Suprapubic skin (tissue), 4 donors: ENCODE measurements around the gene CACNA2D2. TPM values are rescaled to one million over a fixed set of nuclear protein-coding genes. Genes with fewer than 3 reads are reported as not detected.

Experiments used
- DNase-seq, 2 donors: peaks; one replicate each; pipeline ENCODE4 v3.0.0-alpha.2; 2019; ENCODE audit warnings: low spot score in 2 of 2
- H3K27ac ChIP-seq: fragments of 200-600 bp; sonication (generic); one replicate; pipeline ENCODE4 v1.5.1; 2019
- H3K27me3 ChIP-seq: fragments of 200-600 bp; sonication (generic); one replicate; pipeline ENCODE4 v1.5.1; 2019
- H3K36me3 ChIP-seq: fragments of 200-600 bp; sonication (generic); one replicate; pipeline ENCODE4 v1.5.1; 2019
- H3K4me1 ChIP-seq: fragments of 200-600 bp; sonication (generic); one replicate; pipeline ENCODE4 v1.5.1; 2019
- H3K4me3 ChIP-seq: fragments of 200-600 bp; sonication (generic); one replicate; pipeline ENCODE4 v1.5.1; 2019; ENCODE audit warnings: mild to moderate bottlenecking
- H3K9me3 ChIP-seq: fragments of 200-600 bp; sonication (generic); one replicate; pipeline ENCODE4 v1.5.1; 2019
- EP300 ChIP-seq: sonication (generic); formaldehyde crosslinking; IDR thresholded peaks from one replicate; pipeline ENCODE4 v1.6.1; 2017; ENCODE audit warnings: antibody characterized with exemption
- POLR2A ChIP-seq, 2 donors: fragments of 450-650 bp; IDR thresholded peaks; one replicate each; pipeline ENCODE4 v1.6.1; 2017; ENCODE audit warnings: antibody characterized with exemption in 2 of 2, mild to moderate bottlenecking in 2 of 2, moderate library complexity in 2 of 2
- POLR2AphosphoS5 ChIP-seq, 3 donors: sonication (generic); formaldehyde crosslinking; IDR thresholded peaks; one replicate each; pipeline ENCODE4 v1.6.1; 2017; ENCODE audit warnings: antibody characterized with exemption in 3 of 3
- WGBS: methylation state at CpG from one replicate; pipeline ENCODE4 v1.1.5; 2018; 5-methylcytosine and 5-hydroxymethylcytosine counted together
- total RNA-seq, 4 donors: library from RNA; depleted of rRNA; stranded (reverse); fragments of >200 nt; gene quantifications; one replicate each; pipeline ENCODE4 v1.1.0, GENCODE V29; 2016
- TF ChIP-seq, protein P1 (sequence below), 2 donors: fragments of 200-600 bp in 1 of 2; fragments of 450-650 bp in 1 of 2; sonication (generic) in 1 of 2; IDR thresholded peaks; one replicate each; pipeline ENCODE4 v1.5.1; 2016 to 2019; ENCODE audit warnings: antibody characterized with exemption in 2 of 2, mild to moderate bottlenecking in 1 of 2, moderate library complexity in 1 of 2

CACNA2D2 gene
- total RNA-seq, 4 donors from 2014 or later: 1.4 to 5.6 (median 1.7) TPM

DNA sequence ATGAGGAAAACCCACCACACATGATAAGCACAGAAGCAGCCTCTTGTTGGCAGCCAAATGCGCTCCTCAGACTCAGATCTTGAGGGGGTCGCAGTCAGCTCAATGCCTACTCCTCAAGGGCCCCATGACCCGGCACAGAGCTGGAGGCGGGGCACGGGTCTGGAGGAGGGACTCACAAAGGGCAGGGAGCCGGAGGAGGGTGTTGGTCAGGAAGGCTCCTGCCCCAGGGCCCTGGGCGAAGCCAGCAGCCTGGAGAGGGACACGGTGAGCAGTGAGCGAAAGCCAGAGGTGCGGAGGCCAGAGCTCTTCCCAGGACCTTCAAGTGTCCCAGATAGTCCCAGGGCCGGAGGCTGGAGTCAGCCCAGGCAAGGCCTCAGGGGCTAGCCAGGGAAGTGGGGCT is 9.8 kb downstream of the CACNA2D2 start:
- H3K27me3 ChIP-seq: no peaks in the 10 kb centered on the region
- no peak for DNase-seq
- H3K4me3 ChIP-seq: no peak overlapping the region
- 93% methylated on average over 10 of the region's 11 CpGs for WGBS
- H3K9me3 ChIP-seq: no peaks in the 10 kb centered on the region
- no peak for TF ChIP-seq POLR2A (IDR thresholded peaks at IDR 0.05)
- no peak for TF ChIP-seq POLR2AphosphoS5 (IDR thresholded peaks at IDR 0.05)
- no peak for TF ChIP-seq EP300
- TF ChIP-seq, protein P1, sequence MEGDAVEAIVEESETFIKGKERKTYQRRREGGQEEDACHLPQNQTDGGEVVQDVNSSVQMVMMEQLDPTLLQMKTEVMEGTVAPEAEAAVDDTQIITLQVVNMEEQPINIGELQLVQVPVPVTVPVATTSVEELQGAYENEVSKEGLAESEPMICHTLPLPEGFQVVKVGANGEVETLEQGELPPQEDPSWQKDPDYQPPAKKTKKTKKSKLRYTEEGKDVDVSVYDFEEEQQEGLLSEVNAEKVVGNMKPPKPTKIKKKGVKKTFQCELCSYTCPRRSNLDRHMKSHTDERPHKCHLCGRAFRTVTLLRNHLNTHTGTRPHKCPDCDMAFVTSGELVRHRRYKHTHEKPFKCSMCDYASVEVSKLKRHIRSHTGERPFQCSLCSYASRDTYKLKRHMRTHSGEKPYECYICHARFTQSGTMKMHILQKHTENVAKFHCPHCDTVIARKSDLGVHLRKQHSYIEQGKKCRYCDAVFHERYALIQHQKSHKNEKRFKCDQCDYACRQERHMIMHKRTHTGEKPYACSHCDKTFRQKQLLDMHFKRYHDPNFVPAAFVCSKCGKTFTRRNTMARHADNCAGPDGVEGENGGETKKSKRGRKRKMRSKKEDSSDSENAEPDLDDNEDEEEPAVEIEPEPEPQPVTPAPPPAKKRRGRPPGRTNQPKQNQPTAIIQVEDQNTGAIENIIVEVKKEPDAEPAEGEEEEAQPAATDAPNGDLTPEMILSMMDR (IDR thresholded peaks at IDR 0.05): no peak
- H3K36me3 ChIP-seq: no peaks in the 10 kb centered on the region
- no peaks in the 10 kb centered on the region for H3K4me1 ChIP-seq
- no peak overlapping the region for H3K27ac ChIP-seq

DNA sequence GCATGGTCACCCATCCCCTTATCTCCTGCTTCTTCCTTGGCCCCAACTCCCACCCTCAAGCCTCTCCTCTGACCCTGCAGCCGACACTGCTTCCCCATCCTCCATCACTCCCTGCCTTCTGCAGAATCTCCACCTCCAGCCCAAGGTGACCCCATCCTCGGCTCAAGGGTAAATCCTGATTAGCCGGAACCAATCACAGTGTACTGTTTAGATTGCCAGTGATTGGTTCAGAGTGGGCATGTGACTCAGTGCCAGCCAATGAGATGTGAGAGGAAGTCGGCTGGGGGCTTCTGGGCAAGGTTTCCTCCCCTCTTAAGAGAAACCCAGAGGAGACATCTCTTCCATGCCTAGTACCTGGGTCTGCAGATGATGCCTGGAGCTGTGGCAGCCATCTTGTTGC is 10.3 kb downstream of the CACNA2D2 start:
- no peaks in the 10 kb centered on the region for H3K9me3 ChIP-seq
- TF ChIP-seq POLR2A (IDR thresholded peaks at IDR 0.05) (no peak), POLR2AphosphoS5 (IDR thresholded peaks at IDR 0.05) (no peak), EP300 (no peak)
- TF ChIP-seq, protein P1 (IDR thresholded peaks at IDR 0.05): no peak
- 87% methylated on average over 4 of the region's 4 CpGs for WGBS
- H3K4me3 ChIP-seq: no peak overlapping the region
- no peak for DNase-seq
- no peak overlapping the region for H3K27ac ChIP-seq
- no peaks in the 10 kb centered on the region for H3K27me3 ChIP-seq
- H3K4me1 ChIP-seq: no peaks in the 10 kb centered on the region
- H3K36me3 ChIP-seq: no peaks in the 10 kb centered on the region

DNA sequence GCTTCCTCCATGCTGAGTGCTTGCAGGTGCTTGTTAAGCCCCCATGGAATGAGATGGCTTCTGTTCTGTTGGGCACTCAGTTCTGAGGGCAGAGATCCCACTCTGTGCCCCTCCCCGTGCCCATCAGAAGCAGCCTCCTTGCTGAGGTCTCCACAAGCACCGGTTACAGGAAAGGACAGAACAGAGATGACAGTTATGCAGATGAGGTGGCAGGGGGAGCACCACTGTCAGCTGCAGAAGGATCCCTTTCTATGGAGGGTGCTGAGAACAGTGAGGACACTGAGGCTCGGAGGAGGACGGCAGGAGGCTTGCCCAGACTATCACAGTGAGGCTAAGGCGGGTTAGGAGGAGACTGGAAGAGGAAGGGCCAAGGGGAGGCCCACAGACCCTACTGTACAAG is 12.4 kb downstream of the CACNA2D2 start:
- no peaks in the 10 kb centered on the region for H3K36me3 ChIP-seq
- peaks cover 4% of the 10 kb centered on the region for H3K4me1 ChIP-seq
- H3K4me3 ChIP-seq: no peak overlapping the region
- no peak for DNase-seq
- H3K27ac ChIP-seq: no peak overlapping the region
- WGBS: 85% methylated on average over 5 of the region's 5 CpGs
- no peaks in the 10 kb centered on the region for H3K27me3 ChIP-seq
- no peaks in the 10 kb centered on the region for H3K9me3 ChIP-seq
- TF ChIP-seq EP300 (no peak), POLR2A (IDR thresholded peaks at IDR 0.05) (no peak), POLR2AphosphoS5 (IDR thresholded peaks at IDR 0.05) (no peak)
- TF ChIP-seq, protein P1 (IDR thresholded peaks at IDR 0.05): no peak

DNA sequence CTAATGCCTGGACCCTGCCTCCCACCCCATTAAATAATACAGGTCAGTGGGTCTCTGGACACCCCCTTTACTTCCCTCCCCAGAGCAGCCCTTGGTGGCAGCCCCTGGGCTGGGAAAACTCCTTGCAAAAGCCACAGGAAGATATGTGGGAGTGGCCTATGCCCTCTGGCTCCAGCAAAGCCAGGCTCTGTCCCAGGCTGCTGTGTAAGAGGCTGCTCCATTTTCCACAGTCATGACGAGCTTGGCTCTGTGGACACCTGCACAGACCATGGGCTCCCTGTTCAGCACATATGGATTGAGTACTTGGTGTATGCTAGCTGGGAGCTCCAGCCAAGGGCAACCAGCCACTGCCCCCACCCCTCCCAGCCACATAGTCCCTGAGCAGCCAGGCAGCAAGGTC is 13.0 kb downstream of the CACNA2D2 start:
- TF ChIP-seq, protein P1 (IDR thresholded peaks at IDR 0.05): no peak
- TF ChIP-seq POLR2A (IDR thresholded peaks at IDR 0.05) (no peak), POLR2AphosphoS5 (IDR thresholded peaks at IDR 0.05) (no peak), EP300 (no peak)
- no CpG with 5 or more reads among the region's 1 CpG for WGBS
- Histone ChIP-seq H3K4me3 (no peak overlapping the region), H3K27me3 (no peaks in the 10 kb centered on the region), H3K4me1 (peaks cover 4% of the 10 kb centered on the region), H3K27ac (no peak overlapping the region), H3K36me3 (no peaks in the 10 kb centered on the region), H3K9me3 (no peaks in the 10 kb centered on the region)
- DNase-seq: no peak

DNA sequence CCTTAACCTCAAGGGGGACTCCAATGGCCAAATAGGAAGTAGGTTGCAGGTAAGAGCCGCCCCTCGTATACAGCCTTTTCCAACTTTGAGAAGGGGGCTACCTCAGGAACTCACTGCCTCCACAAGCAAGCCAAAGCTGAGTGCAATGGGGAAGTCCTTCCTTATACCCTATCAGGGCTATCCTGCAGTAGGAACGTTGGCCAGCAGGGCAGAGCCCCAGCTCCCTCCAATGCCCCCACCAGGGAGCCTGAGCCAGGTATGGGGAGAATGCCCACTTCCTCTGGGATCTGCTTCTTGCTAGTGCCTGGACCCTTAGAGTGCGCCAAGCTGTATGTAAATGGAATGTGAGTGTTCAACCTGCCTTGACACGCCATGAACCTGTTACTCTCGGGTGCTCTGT is 16.3 kb downstream of the CACNA2D2 start:
- Histone ChIP-seq H3K27ac (no peak overlapping the region), H3K4me1 (peaks cover 17% of the 10 kb centered on the region), H3K9me3 (no peaks in the 10 kb centered on the region), H3K36me3 (no peaks in the 10 kb centered on the region), H3K4me3 (no peak overlapping the region), H3K27me3 (no peaks in the 10 kb centered on the region)
- no peak for DNase-seq
- TF ChIP-seq, protein P1 (IDR thresholded peaks at IDR 0.05): no peak
- TF ChIP-seq EP300: no peak
- no peak for TF ChIP-seq POLR2A (IDR thresholded peaks at IDR 0.05)
- TF ChIP-seq POLR2AphosphoS5 (IDR thresholded peaks at IDR 0.05): no peak
- WGBS: 17% methylated on average over 2 of the region's 6 CpGs
